Activated CD4-positive, alpha-beta memory T cell treated with anti-CD3 and anti-CD28 coated beads, Interleukin-2, amount 10 ng/mL, durations not matched to agents 7 days and 5 days (primary cell): ENCODE measurements around the gene NDUFA11. TPM values are rescaled to one million over a fixed set of nuclear protein-coding genes. Genes with fewer than 3 reads are reported as not detected.

Experiments
- CTCF ChIA-PET: fragments of 350-600 bp; sonication (Branson Sonifier 250); formaldehyde crosslinking; loops from one replicate; lab custom pipeline; 2021; ENCODE audit warnings: antibody characterized with exemption, inconsistent platforms; lab: Charles Lee
- POLR2A ChIA-PET: fragments of 350-600 bp; sonication (Branson Sonifier 250); formaldehyde crosslinking; loops from one replicate; lab custom pipeline; 2021; ENCODE audit warnings: antibody characterized with exemption; lab: Charles Lee
- DNase-seq: peaks from one replicate; pipeline ENCODE4 v3.0.0-alpha.2; 2020
- H3K27ac Mint-ChIP-seq: one replicate; pipeline ENCODE4 v1.8.0; 2021; ENCODE audit warnings: mild to moderate bottlenecking, mixed read lengths
- H3K27me3 Mint-ChIP-seq: one replicate; pipeline ENCODE4 v1.8.0; 2021; ENCODE audit warnings: mixed read lengths
- H3K36me3 Mint-ChIP-seq: one replicate; pipeline ENCODE4 v1.8.0; 2021; ENCODE audit warnings: low read depth, mixed read lengths
- H3K4me1 Mint-ChIP-seq: one replicate; pipeline ENCODE4 v1.8.0; 2021; ENCODE audit warnings: mixed read lengths
- H3K4me3 Mint-ChIP-seq: one replicate; pipeline ENCODE4 v1.8.0; 2021; ENCODE audit warnings: mild to moderate bottlenecking, mixed read lengths
- H3K9me3 Mint-ChIP-seq: one replicate; pipeline ENCODE4 v1.8.0; 2021; ENCODE audit warnings: mixed read lengths
- total RNA-seq, 2 experiments: library from RNA; stranded (reverse); gene quantifications; one replicate each; pipeline ENCODE4 v1.2.3, GENCODE V29; 2021

NDUFA11 gene
- total RNA-seq, 2 experiments from 2014 or later = 217 to 220 TPM

DNA sequence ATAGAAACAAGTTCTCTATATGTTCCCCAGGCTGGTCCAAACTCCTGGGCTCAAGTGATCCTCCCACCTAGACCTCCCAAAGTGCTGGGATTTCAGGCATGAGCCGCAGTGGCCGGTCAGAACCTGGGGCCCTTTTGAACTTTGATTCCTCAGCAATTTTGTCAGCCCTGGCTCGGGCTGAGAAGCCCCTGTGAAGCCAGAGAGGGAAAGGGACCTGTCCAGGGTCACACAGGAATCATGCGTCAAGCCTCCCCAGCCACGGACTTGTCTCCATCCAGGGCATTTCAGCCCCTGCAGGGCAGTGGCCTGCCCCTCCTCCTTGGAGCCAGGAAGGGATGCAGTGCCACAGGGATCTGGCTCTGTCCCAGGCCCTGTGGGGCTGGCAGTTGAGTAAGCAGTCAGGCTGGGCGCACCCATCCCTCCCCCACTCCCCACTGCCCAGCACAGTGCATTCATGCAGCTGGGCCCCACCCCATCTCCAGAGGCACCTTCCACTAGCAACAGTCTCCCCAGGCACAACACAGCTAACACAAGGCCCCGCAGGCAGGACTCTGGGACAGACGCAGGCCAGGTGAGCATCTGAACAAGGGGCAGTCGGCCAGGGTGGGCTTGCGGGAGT is 10.3 kb upstream of the NDUFA11 start, which contains the start of gene CAPS:
TSS of gene CAPS (plus strand) at position 516 of the 619 bp plus-strand sequence. CDS start 153 bp downstream, outside the sequence.
- no peaks in the 10 kb centered on the region for H3K27me3 Mint-ChIP-seq
- H3K4me3 Mint-ChIP-seq = no peak within 1 kb of the TSS
- peaks cover 10% of the 10 kb centered on the region for H3K36me3 Mint-ChIP-seq
- ChIA-PET CTCF (no interaction called here), POLR2A (interaction anchor here (1.4 kb wide), 1 partner anchor 10 kb away, joined by 4 read pairs; the partner anchor contains the start of genes NDUFA11 and VMAC)
- H3K27ac Mint-ChIP-seq = no peak within 1 kb of the TSS
- no peaks in the 10 kb centered on the region for H3K4me1 Mint-ChIP-seq
- H3K9me3 Mint-ChIP-seq = no peaks in the 10 kb centered on the region
- no peak for DNase-seq

DNA sequence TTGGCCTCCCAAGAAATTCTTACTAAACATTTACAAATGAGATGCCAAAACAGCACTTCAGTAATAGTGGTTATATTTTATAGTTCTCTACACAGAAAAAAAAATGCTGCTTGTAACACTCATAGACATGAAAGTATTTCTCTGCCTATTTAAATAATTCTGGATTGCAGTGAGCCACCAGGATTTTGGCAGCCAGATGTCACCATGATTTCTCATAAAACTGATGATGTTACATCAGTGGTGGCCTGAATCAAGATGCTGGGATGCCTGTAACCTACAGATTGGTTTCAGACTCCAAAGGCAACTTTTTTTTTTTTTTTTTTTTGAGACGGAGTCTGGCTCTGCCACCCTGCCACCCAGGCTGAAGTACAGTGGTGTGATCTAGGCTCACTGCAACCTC is 7.8 kb upstream of the NDUFA11 start:
- POLR2A ChIA-PET = interaction anchor here (0.8 kb wide), 1 partner anchor 38 kb away, joined by 5 read pairs; no protein-coding TSS in a partner anchor
- Mint-ChIP-seq H3K9me3 (no peaks in the 10 kb centered on the region), H3K27ac (no peak overlapping the region), H3K36me3 (peaks cover 9% of the 10 kb centered on the region), H3K4me3 (no peak overlapping the region), H3K27me3 (no peaks in the 10 kb centered on the region), H3K4me1 (peaks cover 7% of the 10 kb centered on the region)
- CTCF ChIA-PET = no interaction called here
- DNase-seq = no peak

DNA sequence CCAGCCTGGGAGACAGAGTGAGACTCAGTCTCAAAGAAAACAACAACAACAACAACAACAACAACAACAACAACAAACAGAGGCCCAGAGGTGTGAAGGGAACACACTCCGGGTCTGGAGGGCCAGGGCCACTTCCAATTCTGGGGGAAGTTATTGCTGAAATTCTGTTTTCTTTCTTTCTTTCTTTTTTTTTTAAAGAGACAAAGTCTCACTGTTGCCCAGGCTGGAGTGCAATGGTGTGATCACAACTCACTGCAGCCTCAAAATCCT is 7.0 kb upstream of the NDUFA11 start:
- no peak for DNase-seq
- Mint-ChIP-seq H3K4me3 (no peak overlapping the region), H3K9me3 (no peaks in the 10 kb centered on the region), H3K36me3 (peaks cover 6% of the 10 kb centered on the region), H3K4me1 (peaks cover 11% of the 10 kb centered on the region), H3K27ac (no peak overlapping the region), H3K27me3 (no peaks in the 10 kb centered on the region)
- ChIA-PET CTCF (no interaction called here), POLR2A (no interaction called here)

DNA sequence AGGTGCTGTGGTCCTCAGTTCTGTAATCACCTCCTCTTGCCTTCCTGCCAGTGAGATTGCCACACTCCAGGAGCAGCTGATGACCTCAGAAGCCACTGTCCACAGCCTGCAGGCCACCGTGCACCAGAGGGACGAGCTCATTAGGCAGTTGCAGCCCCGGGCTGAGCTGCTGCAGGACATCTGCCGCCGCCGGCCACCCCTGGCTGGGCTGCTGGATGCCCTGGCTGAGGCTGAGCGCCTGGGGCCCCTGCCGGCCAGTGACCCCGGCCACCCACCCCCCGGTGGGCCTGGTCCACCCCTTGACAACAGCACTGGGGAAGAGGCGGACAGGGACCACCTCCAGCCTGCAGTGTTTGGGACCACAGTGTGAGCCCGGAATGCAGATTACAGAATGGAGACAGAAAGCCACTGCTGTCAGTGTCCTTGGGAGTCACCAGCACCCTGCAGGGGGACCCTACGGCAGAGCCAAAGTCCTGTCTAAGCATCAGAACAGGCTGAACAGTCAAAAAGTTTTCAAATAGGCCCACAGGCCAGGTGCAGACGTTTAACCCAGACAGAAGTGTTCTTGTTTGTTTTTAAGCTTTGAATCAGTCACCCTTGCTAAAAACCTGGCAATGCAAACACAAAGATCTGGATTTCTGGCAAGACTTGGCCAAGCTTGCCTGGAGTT is 5.3 kb upstream of the NDUFA11 start:
- H3K36me3 Mint-ChIP-seq = peaks cover 6% of the 10 kb centered on the region
- no peaks in the 10 kb centered on the region for H3K27me3 Mint-ChIP-seq
- H3K4me1 Mint-ChIP-seq = peaks cover 12% of the 10 kb centered on the region
- H3K27ac Mint-ChIP-seq = no peak overlapping the region
- H3K4me3 Mint-ChIP-seq = no peak overlapping the region
- CTCF ChIA-PET = interaction anchor here (1.6 kb wide), 1 partner anchor 105 kb away, joined by 3 read pairs; no protein-coding TSS in a partner anchor
- POLR2A ChIA-PET = no interaction called here
- no peaks in the 10 kb centered on the region for H3K9me3 Mint-ChIP-seq
- no peak for DNase-seq

DNA sequence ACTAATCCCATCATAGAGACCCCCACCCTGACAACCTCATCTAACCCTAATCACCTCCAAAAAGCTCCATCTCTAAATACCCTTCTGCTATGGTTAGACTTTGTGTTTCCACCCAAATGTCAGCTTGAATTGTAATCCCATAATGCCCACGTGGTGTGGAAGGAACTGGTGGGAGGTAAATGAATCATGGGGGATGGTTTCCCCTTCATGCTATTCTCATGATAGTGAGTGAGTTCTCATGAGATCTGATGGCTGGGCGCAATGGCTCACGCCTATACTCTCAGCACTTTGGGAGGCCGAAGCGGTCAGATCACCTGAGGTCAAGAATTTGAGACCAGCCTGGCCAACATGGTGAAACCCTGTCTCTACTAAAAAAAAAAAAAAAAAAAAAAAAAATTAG is 3.7 kb upstream of the NDUFA11 start:
- ChIA-PET POLR2A (no interaction called here), CTCF (interaction anchor here (1.6 kb wide), 1 partner anchor 103 kb away, joined by 3 read pairs; no protein-coding TSS in a partner anchor)
- H3K4me3 Mint-ChIP-seq = no peak overlapping the region
- no peaks in the 10 kb centered on the region for H3K9me3 Mint-ChIP-seq
- no peaks in the 10 kb centered on the region for H3K27me3 Mint-ChIP-seq
- peaks cover 9% of the 10 kb centered on the region for H3K36me3 Mint-ChIP-seq
- no peak for DNase-seq
- no peak overlapping the region for H3K27ac Mint-ChIP-seq
- H3K4me1 Mint-ChIP-seq = peaks cover 22% of the 10 kb centered on the region

DNA sequence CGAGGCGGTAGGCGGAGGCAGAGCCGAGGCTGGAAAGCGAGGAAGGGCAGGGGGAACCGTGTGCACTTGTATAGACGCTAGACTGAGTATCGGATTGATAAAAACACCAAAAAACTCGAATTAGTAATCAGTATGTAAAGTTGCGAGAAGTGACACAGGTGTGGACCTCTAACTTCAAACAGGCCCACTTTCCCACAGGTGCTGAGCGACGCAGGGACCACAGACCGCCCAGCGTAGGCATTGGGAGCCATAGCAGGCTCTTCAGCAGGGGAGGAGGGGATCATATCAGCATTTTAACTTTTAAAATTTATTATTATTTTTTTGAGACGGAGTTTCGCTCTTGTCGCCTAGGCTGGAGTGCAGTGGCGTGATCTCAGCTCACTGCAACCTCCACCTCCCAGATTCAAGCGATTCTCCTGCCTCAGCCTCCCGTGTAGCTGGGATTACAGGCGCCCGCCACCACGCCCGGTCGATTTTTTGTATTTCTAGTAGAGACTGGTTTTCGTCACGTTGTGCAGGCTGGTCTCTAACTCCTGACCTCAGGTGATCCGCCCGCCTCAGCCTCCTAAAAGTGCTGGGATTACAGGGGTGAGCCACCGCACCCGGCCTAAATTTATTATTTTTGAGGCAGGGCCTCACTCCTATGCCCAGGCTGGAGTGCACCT is 1.7 kb upstream of the NDUFA11 start:
- peak overlapping the region; percentile 58 for H3K27ac Mint-ChIP-seq
- H3K9me3 Mint-ChIP-seq = no peaks in the 10 kb centered on the region
- H3K4me3 Mint-ChIP-seq = peak overlapping the region; percentile 97
- ChIA-PET CTCF (interaction anchor here (3.6 kb wide), 2 partner anchors 63 to 101 kb away, joined by 14 to 44 read pairs; partner anchors contain the start of gene NRTN), POLR2A (interaction anchor here (1.1 to 4.4 kb wide), 8 partner anchors 19 to 472 kb away, joined by 3 to 61 read pairs (median 14); partner anchors contain the start of genes NRTN, RANBP3, SAFB and SAFB2)
- H3K36me3 Mint-ChIP-seq = peaks cover 15% of the 10 kb centered on the region
- no peaks in the 10 kb centered on the region for H3K27me3 Mint-ChIP-seq
- peaks cover 31% of the 10 kb centered on the region for H3K4me1 Mint-ChIP-seq
- DNase-seq = no peak

DNA sequence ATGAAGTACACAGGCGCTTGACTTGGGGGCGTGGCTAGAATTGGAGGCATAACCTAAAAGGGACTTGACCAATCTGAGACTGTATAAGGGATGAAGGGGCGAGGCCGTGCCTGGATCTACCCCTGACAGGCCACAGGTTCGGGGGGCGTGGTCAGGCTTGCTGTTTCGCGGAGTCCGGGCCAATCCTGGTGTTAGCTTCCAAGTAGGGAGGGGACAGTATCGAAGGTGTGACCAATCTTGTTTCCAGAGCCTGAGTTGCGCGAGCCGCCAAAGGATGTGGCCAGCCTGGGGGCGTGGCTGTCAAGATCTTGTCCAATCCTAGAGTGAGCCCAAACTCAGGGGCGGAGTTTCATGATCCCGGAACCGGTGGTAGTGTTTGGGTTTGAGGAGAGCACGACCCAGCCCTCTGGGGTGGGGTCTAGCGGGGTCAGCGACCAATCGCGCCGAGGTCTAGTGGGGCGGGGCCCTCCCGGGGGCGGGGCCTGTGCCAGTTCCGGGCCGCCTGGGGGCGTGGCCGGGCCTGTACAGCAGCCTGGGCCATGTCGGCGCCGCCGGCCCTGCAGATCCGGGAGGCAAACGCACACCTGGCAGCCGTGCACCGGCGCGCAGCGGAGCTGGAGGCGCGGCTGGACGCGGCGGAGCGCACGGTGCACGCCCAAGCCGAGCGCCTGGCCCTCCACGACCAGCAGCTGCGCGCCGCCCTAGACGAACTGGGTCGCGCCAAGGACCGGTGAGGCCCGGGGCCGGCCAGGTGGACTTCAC is 943 bp upstream of the NDUFA11 start, which contains the start of gene VMAC:
TSS of gene VMAC (plus strand) at position 521 of the 762 bp plus-strand sequence. CDS start at position 540, 19 bp downstream.
- POLR2A ChIA-PET = interaction anchor here (0.7 to 4.4 kb wide), 24 partner anchors 8 to 473 kb away, joined by 3 to 61 read pairs (median 6); partner anchors contain the start of genes ALKBH7, CATSPERD, DUS3L and FUT6
- Mint-ChIP-seq H3K36me3 (peaks cover 17% of the 10 kb centered on the region), H3K4me1 (peaks cover 35% of the 10 kb centered on the region), H3K4me3 (peak within 1 kb of the TSS; percentile 97), H3K27ac (peak within 1 kb of the TSS; percentile 99), H3K9me3 (no peaks in the 10 kb centered on the region), H3K27me3 (no peaks in the 10 kb centered on the region)
- CTCF ChIA-PET = interaction anchor here (0.6 to 3.6 kb wide), 7 partner anchors 64 to 437 kb away, joined by 4 to 44 read pairs (median 7); partner anchors contain the start of genes DUS3L, NRTN and RPL36
- peak; percentile 100 for DNase-seq

DNA sequence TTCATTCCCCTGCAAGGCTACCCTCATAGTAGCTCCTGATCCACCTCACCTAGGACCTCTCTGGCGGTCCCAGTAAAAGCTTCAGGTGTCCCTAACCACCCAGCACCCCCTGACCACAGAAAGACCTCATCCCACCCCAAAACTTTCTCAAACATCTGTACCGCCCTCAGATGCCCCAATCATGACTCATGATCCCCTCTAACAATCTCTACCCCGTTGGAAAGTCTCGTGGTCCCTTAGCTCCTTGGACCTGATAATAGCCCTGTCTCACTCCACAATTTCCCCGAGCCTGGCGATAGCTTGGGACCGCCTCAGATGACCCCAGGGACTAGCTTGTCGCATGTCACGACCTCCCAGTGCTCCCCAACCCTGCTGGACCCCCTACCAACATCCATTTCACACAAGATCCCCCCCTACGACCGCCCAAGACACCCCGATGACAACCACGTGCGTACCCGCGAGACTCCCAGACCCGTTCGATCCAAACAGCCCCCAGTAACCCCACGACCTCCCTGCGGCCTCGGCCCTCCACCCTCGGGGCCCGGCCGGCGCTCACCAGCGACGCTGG is 450 bp downstream of the NDUFA11 start:
- Mint-ChIP-seq H3K27ac (peak overlapping the region; percentile 99), H3K4me1 (peaks cover 35% of the 10 kb centered on the region), H3K4me3 (peak overlapping the region; percentile 97), H3K36me3 (peaks cover 17% of the 10 kb centered on the region), H3K27me3 (no peaks in the 10 kb centered on the region), H3K9me3 (no peaks in the 10 kb centered on the region)
- CTCF ChIA-PET = interaction anchor here (0.9 to 3.6 kb wide), 8 partner anchors 10 to 184 kb away, joined by 3 to 44 read pairs (median 4); partner anchors contain the start of genes DUS3L, LONP1 and NRTN
- DNase-seq = no peak
- POLR2A ChIA-PET = interaction anchor here (0.8 to 4.4 kb wide), 15 partner anchors 8 to 280 kb away, joined by 3 to 61 read pairs (median 7); partner anchors contain the start of genes CATSPERD, DUS3L, LONP1 and NRTN

DNA sequence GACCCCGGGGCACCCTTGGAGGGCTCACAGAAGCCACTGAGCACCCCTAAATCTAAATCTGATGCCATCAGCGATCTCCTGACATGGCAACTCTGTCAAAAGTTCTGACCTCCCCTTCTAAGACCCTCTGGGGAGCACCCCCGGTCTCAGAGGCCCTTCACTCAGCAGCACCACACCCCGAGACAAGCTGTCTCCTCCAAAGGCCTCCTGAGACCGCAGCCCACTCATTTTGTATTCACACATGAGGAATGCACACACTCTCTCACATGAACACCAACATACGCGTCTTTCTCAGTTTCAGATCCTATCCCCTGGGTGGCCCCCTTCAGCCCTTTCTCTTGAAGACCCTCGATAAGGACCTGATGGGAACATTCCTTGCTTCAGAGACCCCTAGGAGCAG is 2.6 kb downstream of the NDUFA11 start:
- POLR2A ChIA-PET = interaction anchor here (1.0 kb wide), 1 partner anchor 73 kb away, joined by 4 read pairs; no protein-coding TSS in a partner anchor
- DNase-seq = no peak
- Mint-ChIP-seq H3K36me3 (peaks cover 14% of the 10 kb centered on the region), H3K9me3 (no peaks in the 10 kb centered on the region), H3K27me3 (no peaks in the 10 kb centered on the region), H3K27ac (no peak overlapping the region), H3K4me1 (peaks cover 24% of the 10 kb centered on the region), H3K4me3 (no peak overlapping the region)
- CTCF ChIA-PET = no interaction called here

DNA sequence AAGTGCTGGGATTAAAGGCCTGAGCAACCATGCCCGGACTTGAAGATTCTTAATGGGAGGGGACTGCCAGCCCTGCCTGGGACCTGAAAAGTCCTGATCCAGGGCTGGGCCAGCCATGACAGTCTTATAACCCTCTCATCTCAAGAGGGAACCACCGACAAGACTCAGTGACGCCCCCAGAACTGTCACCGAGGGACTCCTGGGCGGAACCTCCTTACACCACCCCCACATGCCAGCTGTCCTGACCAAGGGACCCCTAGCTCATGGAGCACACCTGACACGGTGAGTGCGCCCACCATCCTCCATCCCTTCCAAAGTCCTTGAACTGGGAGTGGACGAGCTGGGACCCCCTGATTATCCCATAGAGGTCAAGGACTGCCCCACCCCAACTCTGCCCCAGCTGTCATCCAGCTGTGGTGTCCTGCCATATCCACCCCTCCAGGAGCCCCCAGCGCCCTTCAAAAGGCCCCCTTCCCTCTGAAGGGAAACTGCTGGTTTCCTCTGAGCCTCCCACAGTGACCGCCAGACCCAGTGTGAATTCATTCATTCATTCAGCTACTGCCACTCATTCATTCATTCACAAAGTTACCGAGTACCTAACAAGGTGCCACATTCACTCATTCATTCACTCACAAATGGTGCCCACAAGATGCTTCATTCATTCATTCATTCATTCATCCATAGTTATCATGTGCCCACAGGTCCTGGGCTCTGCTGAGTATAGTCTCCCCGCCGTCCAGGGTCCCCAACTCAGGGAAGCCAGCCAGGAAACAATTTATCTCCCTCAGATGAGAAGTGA is 3.7 kb downstream of the NDUFA11 start:
- ChIA-PET CTCF (interaction anchor here (0.7 to 1.0 kb wide), 2 partner anchors 96 kb away, joined by 3 to 5 read pairs; no protein-coding TSS in a partner anchor), POLR2A (interaction anchor here (1.0 kb wide), 1 partner anchor 72 kb away, joined by 5 read pairs; no protein-coding TSS in a partner anchor)
- no peaks in the 10 kb centered on the region for H3K27me3 Mint-ChIP-seq
- no peaks in the 10 kb centered on the region for H3K9me3 Mint-ChIP-seq
- DNase-seq = no peak
- no peak overlapping the region for H3K27ac Mint-ChIP-seq
- H3K4me3 Mint-ChIP-seq = no peak overlapping the region
- peaks cover 16% of the 10 kb centered on the region for H3K36me3 Mint-ChIP-seq
- H3K4me1 Mint-ChIP-seq = peaks cover 23% of the 10 kb centered on the region
